Bronchial epithelial cell (primary cell): Measurements from ENCODE around the gene PRDM1. TPM values are rescaled to one million over a fixed set of nuclear protein-coding genes. Genes with fewer than 3 reads are reported as not detected.

ENCODE experiments used
- DNase-seq: peaks from one replicate; pipeline ENCODE4 v3.0.0-alpha.2; 2010; ENCODE audit warnings: low read depth
- FAIRE-seq: peaks from 2 replicates; lab custom pipeline; 2011; peaks lifted over from hg19 to GRCh38; lab: Jason Lieb, UNC
- H3K27me3 ChIP-seq: 2 replicates; pipeline ENCODE4 v1.5.1; 2011; ENCODE audit warnings: low read length; ENCODE audit not compliant: control insufficient read depth, insufficient read depth
- H3K36me3 ChIP-seq: 2 replicates; pipeline ENCODE4 v1.5.1; 2011; ENCODE audit warnings: low read length; ENCODE audit not compliant: control insufficient read depth, insufficient read depth
- H3K4me3 ChIP-seq: 2 replicates; pipeline ENCODE4 v1.5.1; 2011; ENCODE audit warnings: mild to moderate bottlenecking, low read depth, low read length, control low read depth
- total RNA-seq: library from RNA; depleted of rRNA; stranded (reverse); fragments of >200 nt; gene quantifications from 2 replicates; pipeline ENCODE4 v1.2.1, GENCODE V29; 2014
- TF ChIP-seq, protein P1 (sequence below): IDR thresholded peaks from 2 replicates; pipeline ENCODE4 v1.5.1; 2011; ENCODE audit warnings: mild to moderate bottlenecking, moderate library complexity, low read length, control low read depth, inconsistent platforms; ENCODE audit not compliant: insufficient read depth, severe bottlenecking

The PRDM1 gene
- total RNA-seq: 5.3 and 9.6 TPM in 2 replicates

DNA sequence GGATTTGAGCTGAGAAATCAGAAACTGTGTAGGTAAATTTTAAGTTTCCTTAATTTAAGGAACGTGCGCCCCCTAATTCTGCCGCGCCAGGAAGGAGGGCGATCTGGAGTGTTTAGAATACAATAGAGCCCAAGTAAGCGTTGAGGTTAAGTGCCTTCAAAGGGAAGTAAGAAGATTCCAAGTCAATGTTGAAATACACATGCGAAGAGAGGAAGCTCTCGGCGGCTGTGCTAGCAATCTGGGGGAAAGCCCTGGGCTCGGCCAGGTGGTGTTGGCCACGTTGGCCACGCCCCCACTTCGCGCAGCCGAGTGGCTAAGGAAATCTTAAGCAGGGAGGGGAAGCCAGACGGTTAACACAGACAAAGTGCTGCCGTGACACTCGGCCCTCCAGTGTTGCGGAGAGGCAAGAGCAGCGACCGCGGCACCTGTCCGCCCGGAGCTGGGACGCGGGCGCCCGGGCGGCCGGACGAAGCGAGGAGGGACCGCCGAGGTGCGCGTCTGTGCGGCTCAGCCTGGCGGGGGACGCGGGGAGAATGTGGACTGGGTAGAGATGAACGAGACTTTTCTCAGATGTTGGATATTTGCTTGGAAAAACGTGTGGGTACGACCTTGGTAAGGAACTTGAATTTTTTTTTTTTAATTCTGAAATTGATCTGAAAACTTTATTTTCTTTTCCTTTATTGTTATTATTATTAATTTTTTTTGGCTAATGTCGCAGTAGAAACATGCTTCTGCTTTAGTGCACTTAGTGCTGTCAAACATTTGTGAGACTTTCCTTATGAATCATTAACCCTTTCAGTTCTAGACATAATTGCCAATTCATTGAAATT lies at the start of gene PRDM1:
Gene PRDM1, plus strand, starts transcription at position 353 of the 830 bp plus-strand sequence. Its CDS starts 218 bp downstream, at position 571.
- Histone ChIP-seq H3K4me3 (peak within 1 kb of the TSS; percentile 50), H3K27me3 (no peaks in the 10 kb centered on the region), H3K36me3 (peaks cover 1% of the 10 kb centered on the region)
- TF ChIP-seq, protein P1, sequence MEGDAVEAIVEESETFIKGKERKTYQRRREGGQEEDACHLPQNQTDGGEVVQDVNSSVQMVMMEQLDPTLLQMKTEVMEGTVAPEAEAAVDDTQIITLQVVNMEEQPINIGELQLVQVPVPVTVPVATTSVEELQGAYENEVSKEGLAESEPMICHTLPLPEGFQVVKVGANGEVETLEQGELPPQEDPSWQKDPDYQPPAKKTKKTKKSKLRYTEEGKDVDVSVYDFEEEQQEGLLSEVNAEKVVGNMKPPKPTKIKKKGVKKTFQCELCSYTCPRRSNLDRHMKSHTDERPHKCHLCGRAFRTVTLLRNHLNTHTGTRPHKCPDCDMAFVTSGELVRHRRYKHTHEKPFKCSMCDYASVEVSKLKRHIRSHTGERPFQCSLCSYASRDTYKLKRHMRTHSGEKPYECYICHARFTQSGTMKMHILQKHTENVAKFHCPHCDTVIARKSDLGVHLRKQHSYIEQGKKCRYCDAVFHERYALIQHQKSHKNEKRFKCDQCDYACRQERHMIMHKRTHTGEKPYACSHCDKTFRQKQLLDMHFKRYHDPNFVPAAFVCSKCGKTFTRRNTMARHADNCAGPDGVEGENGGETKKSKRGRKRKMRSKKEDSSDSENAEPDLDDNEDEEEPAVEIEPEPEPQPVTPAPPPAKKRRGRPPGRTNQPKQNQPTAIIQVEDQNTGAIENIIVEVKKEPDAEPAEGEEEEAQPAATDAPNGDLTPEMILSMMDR: peak; percentile 54
- DNase-seq (peak; percentile 84), FAIRE-seq (no peak)

DNA sequence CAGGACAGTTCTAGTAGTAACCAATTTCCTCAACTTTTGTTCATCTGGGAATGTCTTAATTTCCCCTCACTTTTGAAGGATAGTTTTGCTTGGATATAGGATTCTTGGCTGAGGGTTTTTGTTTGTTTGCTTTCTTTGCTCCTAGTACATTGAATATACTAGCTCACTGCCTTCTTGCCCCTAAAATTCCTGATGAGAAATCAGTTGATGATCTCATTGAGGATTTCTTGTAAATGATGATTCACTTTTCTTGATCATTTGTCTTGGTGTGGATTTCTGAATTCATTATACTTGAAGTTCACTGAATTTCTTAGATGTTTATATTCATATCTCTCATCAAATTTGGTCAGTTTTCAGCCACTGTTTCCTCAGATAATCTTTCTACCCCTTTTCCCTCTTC lies 49.1 kb upstream of the PRDM1 start:
- Histone ChIP-seq H3K4me3 (no peak overlapping the region), H3K36me3 (no peaks in the 10 kb centered on the region), H3K27me3 (no peaks in the 10 kb centered on the region)
- TF ChIP-seq, protein P1: no peak
- FAIRE-seq (no peak), DNase-seq (peak; percentile 84)

DNA sequence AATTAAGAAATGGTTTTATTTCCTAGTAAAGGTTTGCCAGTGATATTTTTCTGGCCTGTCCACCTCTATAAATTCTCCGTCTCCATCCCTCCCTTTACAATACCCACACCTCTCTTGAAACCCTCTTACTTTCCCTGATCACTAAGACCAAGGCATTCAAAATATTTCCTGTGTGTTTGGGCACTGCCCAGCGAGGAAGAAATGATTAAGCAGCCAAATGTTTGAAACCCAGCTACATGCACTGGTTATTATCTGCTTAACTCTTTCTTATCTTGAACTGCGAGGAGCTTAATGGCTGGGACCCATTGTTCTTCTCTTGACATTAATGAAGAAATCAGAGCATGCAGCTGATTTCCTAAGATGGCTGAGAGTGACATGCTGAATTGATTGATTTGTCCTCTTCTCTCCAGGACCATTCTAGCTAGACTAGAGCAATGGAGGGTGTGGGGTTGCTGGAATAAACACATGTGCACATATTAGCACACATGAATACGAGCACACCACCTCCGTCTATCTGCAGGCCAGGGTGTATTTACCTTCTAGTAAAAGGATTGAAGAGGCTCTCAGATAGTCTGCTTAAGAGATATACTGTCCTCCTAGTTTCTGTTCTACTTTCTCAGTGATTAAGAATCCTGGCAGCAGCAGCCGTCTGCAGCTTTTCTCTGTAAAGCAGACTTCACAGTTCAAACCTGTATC lies 46.1 kb upstream of the PRDM1 start:
- TF ChIP-seq, protein P1: no peak
- FAIRE-seq (no peak), DNase-seq (no peak)
- no peak overlapping the region for H3K4me3 ChIP-seq
- no peaks in the 10 kb centered on the region for H3K36me3 ChIP-seq
- no peaks in the 10 kb centered on the region for H3K27me3 ChIP-seq

DNA sequence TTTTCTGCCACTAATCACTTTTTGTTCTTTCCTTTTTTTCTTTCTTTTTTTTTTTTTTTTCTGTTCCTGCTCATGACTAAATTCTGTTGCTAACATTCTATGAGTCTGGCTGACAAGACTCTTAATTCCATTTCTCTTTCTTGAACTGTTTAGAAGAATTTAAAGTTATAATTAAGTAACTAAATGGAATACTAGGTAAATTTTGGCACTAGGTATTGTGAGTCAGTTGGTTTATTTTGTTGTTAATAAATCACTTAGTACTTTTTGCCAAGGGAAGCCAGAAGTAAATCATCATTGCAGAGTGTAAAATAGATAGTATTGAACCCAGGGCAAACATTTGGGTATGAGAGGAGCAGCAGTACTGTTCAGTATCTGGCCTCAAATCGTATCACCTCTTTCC lies 42.0 kb upstream of the PRDM1 start:
- no peak for FAIRE-seq

DNA sequence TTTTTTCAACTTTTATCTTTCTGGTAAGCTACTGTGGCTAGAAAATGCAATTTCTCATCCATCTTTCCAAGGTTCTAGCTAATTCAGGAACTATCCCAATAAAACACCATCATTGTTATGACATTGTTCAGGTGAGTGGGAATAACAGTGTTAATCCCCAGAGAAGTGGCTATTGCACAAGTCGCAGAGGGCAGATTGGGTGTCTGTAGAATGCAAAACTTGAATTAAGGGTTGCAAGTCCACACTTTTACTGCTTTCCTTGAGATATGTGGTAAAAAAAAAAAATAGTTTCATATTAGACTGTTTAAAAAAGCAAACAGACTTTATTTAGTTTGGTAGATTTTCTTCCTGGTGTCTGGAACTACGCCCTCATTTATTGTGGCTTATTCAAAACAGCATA lies 41.1 kb upstream of the PRDM1 start:
- DNase-seq: no peak
- TF ChIP-seq, protein P1: no peak
- FAIRE-seq: no peak
- no peaks in the 10 kb centered on the region for H3K27me3 ChIP-seq
- no peak overlapping the region for H3K4me3 ChIP-seq
- no peaks in the 10 kb centered on the region for H3K36me3 ChIP-seq

More for the DNA sequence above, 42.0 kb upstream of the PRDM1 start:
- DNase-seq: no peak
- no peak overlapping the region for H3K4me3 ChIP-seq
- H3K36me3 ChIP-seq: no peaks in the 10 kb centered on the region
- H3K27me3 ChIP-seq: no peaks in the 10 kb centered on the region
- TF ChIP-seq, protein P1: no peak
